GM12865 (cell line): Measurements from ENCODE around the gene RAB22A.
A peak's percentile ranks its signal among the peaks of the same experiment; 100 is the strongest.
"Not testable (repeated sequence)": the region's sequence is repeated elsewhere in the genome, so short reads cannot be mapped to it uniquely, and the experiment has no call there.

ENCODE experiments used
- DNase-seq: peaks from one replicate; pipeline ENCODE4 v3.0.0; 2010; ENCODE audit warnings: low read depth
- H3K4me3 ChIP-seq: 2 replicates; pipeline ENCODE4 v1.5.1; 2011; ENCODE audit warnings: mild to moderate bottlenecking, low read depth, low read length, control low read depth
- TF ChIP-seq, protein P1 (sequence below): IDR thresholded peaks from 2 replicates; pipeline ENCODE4 v1.5.1; 2011; ENCODE audit warnings: low read length, control low read depth, low read depth, inconsistent platforms; ENCODE audit not compliant: insufficient read depth; ENCODE audit errors: missing control alignments

RAB22A gene

DNA sequence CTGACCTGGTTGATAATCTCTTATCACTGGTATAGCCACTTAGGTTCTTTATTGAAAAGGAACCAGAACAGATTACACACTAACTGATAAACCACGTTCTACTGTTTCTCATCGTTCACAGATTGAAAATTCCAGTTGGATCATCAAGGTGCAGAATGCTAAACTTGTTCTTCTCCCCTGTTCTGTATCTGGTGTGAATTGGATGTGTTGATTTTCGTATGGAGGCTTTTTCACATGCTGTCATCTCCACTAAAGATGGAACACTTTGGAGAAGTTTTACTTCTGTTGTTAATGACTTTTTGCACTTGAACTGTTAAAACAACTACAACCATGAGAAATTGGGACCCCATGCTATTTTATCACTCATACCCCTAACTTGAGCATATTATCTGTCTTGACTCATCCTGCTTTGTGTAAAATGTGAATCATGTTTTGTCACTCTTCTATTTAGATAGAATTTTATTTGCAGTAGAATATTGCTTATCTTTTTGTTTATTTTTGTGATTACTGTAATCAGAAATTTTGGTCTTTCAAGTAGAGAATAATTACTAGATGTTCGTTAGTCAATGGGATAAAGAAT lies 97.0 kb downstream of the RAB22A start:
- TF ChIP-seq, protein P1, sequence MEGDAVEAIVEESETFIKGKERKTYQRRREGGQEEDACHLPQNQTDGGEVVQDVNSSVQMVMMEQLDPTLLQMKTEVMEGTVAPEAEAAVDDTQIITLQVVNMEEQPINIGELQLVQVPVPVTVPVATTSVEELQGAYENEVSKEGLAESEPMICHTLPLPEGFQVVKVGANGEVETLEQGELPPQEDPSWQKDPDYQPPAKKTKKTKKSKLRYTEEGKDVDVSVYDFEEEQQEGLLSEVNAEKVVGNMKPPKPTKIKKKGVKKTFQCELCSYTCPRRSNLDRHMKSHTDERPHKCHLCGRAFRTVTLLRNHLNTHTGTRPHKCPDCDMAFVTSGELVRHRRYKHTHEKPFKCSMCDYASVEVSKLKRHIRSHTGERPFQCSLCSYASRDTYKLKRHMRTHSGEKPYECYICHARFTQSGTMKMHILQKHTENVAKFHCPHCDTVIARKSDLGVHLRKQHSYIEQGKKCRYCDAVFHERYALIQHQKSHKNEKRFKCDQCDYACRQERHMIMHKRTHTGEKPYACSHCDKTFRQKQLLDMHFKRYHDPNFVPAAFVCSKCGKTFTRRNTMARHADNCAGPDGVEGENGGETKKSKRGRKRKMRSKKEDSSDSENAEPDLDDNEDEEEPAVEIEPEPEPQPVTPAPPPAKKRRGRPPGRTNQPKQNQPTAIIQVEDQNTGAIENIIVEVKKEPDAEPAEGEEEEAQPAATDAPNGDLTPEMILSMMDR, result no peak
- H3K4me3 ChIP-seq, result no peak overlapping the region
- no peak for DNase-seq

DNA sequence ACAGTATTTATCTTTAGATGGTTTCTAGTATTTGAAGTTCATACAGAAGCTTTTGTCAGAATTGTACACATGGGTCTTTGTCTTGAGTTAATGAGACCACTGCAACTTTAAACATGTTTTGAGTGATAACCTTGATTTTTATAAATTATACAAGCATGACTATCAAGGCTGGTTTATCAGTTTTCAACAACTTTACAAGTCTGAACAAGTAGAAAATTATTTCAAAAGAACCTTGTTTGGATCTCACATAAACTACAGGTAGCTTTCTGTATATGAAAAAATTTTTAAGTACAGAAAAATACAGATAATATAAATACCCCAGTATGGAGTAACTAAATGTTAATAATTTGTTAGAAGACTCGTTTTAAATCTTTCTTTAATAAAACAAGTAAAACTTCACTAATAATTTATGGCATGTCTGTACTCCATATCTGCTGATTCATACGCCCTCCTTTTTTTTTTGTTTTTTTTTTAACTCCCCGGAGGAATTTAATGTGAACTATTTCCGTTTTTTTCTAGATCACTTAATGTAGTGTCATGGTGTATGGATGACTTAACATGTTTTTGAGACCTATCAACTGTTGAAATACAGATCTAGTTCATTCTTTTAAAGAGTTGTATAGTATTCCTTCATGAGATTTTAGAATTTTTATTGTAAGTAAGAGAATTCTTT lies 97.8 kb downstream of the RAB22A start:
- TF ChIP-seq, protein P1, result no peak
- no peak for DNase-seq
- no peak overlapping the region for H3K4me3 ChIP-seq

DNA sequence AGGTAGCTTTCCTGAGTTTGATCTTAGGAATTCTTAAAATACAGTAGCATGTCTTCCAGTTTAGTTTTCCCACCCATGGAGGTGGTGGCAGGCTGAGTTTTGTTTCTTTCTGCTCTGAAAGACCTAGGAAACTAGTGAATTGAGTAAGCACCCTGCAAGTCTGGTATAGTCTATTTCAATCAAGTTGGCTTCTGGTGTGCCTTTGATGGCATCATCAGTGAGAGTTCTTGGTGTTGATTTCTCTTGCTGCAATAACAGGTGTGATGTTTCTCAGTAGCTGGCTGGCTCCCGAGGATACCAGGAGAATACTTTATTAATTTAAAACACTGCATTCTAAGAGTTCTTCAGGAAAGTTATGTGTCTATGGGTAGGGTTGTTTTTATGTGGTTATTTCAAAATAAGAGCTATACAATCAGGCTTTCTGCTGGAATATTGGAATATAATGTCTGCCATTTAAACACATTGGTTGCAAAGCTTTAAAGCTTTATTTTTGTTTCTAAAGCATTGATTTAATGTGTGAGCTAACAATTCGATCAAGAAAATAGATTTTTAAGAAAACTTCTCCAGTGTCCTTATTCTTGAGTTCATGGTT lies 98.5 kb downstream of the RAB22A start:
- TF ChIP-seq, protein P1, result no peak
- peak; percentile 74 for DNase-seq
- no peak overlapping the region for H3K4me3 ChIP-seq

DNA sequence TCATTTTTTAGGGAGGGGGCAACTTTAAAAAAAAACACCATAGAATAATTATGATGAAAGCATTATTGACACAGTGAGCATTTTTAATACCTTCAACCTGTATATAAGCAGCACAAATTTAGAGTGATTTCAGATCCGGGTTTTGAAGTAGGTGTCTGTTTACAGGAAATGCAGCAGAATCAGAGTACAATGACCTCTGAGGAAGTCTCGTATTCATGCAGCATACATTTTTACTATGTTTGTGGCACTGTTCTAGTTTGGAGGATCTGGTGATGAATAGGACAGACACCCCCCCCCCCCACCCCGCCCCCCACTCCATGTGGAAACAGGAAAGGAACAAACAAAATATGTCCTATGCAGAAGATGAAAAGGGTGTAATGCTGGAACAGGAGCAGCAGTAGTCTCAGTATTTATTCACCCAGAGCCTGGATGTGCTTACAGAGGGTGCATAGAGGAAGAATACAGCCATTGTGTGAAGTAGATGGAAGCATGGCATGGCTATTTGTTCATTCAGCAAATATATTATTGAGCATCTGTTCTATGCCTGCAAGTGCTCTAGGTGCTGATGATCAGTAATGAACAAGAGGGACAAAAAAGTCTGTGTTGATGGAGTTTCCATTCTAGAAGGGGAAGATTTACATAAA lies 99.2 kb downstream of the RAB22A start:
- H3K4me3 ChIP-seq, result no peak overlapping the region
- DNase-seq, result peak; percentile 61
- TF ChIP-seq, protein P1, result no peak

DNA sequence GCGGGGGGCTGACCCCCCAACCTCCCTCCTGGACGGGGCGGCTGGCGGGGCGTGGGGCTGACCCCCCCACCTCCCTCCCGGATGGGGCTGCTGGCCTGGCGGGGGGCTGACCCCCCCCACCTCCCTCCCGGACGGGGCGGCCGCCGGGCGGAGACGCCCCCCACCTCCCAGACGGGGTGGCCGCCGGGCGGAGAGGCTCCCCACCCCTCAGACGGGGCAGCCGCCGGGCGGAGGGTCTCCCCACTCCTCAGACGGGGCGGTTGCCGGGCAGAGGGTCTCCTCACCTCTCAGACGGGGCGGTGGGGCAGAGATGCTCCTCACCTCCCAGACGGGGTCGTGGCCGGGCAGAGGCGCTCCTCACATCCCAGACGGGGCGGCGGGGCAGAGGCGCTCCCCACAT lies 104.7 kb downstream of the RAB22A start:
- DNase-seq, H3K4me3 ChIP-seq: not testable (repeated sequence)

DNA sequence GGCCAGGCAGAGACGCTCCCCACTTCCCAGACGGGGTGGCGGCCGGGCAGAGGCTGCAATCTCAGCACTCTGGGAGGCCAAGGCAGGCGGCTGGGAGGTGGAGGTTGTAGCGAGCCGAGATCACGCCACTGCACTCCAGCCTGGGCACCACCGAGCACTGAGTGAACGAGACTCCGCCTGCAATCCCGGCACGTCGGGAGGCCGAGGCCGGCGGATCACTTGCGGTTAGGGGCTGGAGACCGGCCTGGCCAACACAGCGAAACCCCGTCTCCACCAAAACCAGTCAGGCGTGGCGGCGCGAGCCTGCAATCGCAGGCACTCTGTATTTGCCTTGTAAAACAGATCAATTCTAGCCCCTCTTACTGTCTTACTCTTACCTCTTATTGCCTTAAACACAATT lies 105.3 kb downstream of the RAB22A start:
- H3K4me3 ChIP-seq, DNase-seq: not testable (repeated sequence)

DNA sequence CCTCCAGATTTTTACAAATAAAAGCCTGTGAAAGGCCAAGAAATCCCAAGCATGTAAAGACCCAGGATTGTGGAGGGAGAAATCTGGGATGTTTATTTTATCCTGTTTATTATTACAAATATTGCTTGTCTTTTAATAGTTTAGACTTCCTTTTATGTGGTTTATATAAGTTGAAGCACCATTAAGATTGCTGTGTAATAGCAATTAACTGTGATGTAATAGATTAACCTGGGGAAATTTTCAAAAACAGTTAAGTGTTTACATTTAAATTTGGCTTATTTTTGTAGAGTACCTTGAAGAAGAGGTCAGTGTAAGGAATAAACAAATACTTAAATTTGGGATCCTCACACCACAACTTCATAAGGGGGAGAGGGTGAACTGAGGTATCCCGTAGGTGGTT lies 106.5 kb downstream of the RAB22A start:
- DNase-seq, result no peak
- no peak overlapping the region for H3K4me3 ChIP-seq
- TF ChIP-seq, protein P1, result no peak
